GM12892 (cell line): ENCODE data around the gene SOX18.
A peak's percentile ranks its signal among the peaks of the same experiment; 100 is the strongest.

Experiments used
- POLR2A ChIP-seq: IDR thresholded peaks from 2 replicates; pipeline ENCODE4 v1.6.1; 2011; ENCODE audit warnings: low read depth, low read length, control low read depth
- TAF1 ChIP-seq: IDR thresholded peaks from 2 replicates; pipeline ENCODE4 v1.6.1; 2011; ENCODE audit warnings: low read depth, mild to moderate bottlenecking, control low read depth, low read length, borderline replicate concordance

- TF ChIP-seq TAF1 (no peak), POLR2A (peak; percentile 47; the same call in 1 of the 2 replicates)
Measured at GRCh38 chr20:64056889-64057627, 7.6 kb upstream of the SOX18 start.
